ENCODE data around the gene PSTK. TPM values are rescaled to one million over a fixed set of nuclear protein-coding genes. Genes with fewer than 3 reads are reported as not detected.

The PSTK gene
- total and polyA plus RNA-seq, 10 of the 15 experiments (the other 5 are each of a cell fraction or from before 2014, with no cell fraction given), result 1.8 to 7.1 (median 3.4) TPM

- intact Hi-C loops (cut with micrococcal nuclease; ENCODE audit: unreplicated experiment) (no loop called here), in situ Hi-C loops (cut with MboI) (no loop called here)
- TF ChIP-seq SMC3 (IDR thresholded peaks at IDR 0.05; ENCODE audit: borderline replicate concordance, low read length), result no peak
- TF ChIP-seq ATF7 (IDR thresholded peaks at IDR 0.05; ENCODE audit: low read depth), result no peak
- TF ChIP-seq MEF2B (IDR thresholded peaks at IDR 0.05; ENCODE audit: partially characterized antibody, poor library complexity, severe bottlenecking), result no peak
- TF ChIP-seq IRF4 (IDR thresholded peaks at IDR 0.05; ENCODE audit: low read depth, low read length), result no peak
- no peak for TF ChIP-seq CBX3 (IDR thresholded peaks at IDR 0.05; ENCODE audit: borderline replicate concordance, low read depth)
- TF ChIP-seq PRDM15 (CRISPR knock-in tag; IDR thresholded peaks at IDR 0.05), result no peak
- no peak for TF ChIP-seq ETV6 (conservative IDR thresholded peaks at IDR 0.05 in 1 of 2, IDR thresholded peaks at IDR 0.05 in 1 of 2; ENCODE audit: borderline replicate concordance in 1 of 2, low read depth in 1 of 2)
- TF ChIP-seq PML (IDR thresholded peaks at IDR 0.05; ENCODE audit: low read length), result no peak
- no peak for TF ChIP-seq NBN (IDR thresholded peaks at IDR 0.05)
- TF ChIP-seq POU2F2 (IDR thresholded peaks at IDR 0.05; ENCODE audit: borderline replicate concordance, low read depth, low read length), result no peak
- no peak for TF ChIP-seq JUNB (IDR thresholded peaks at IDR 0.05)
- no peak for TF ChIP-seq ZNF592 (IDR thresholded peaks at IDR 0.05)
- TF ChIP-seq YBX1 (IDR thresholded peaks at IDR 0.05), result no peak
- no peaks in the 10 kb centered on the region for H3K4me1 ChIP-seq (ENCODE audit: control insufficient read depth, insufficient read depth, low read length)
- no peak overlapping the region for H3K27ac ChIP-seq (ENCODE audit: control insufficient read depth, insufficient read depth)
- no peak overlapping the region for H3K9ac ChIP-seq (ENCODE audit: control insufficient read depth, insufficient read depth, low read length)
- CTCF ChIA-PET, result interaction anchor here (3.5 kb wide), 1 partner anchor 10 kb away, joined by 24 read pairs; the partner anchor contains the start of gene PSTK
- H4K20me1 ChIP-seq (ENCODE audit: control insufficient read depth, insufficient read depth), result no peaks in the 10 kb centered on the region
- no peaks in the 10 kb centered on the region for H3K27me3 ChIP-seq (replicated peaks in 1 of 2; ENCODE audit: control insufficient read depth in 2 of 2, insufficient read depth in 2 of 2, low read length in 1 of 2)
- SMC1A ChIA-PET (ENCODE audit: uncharacterized antibody, unreplicated experiment), result interaction anchor here (1.5 to 1.9 kb wide), 3 partner anchors 9 to 16 kb away, joined by 4 to 8 read pairs (median 5); partner anchors contain the start of gene PSTK
- no peak overlapping the region for H3K4me3 ChIP-seq
- no peak overlapping the region for H2AFZ ChIP-seq (ENCODE audit: control insufficient read depth, low read depth, low read length)
- RAD21 ChIA-PET (ENCODE audit: unreplicated experiment), result interaction anchor here (1.3 kb wide), 1 partner anchor 9 kb away, joined by 6 read pairs; the partner anchor contains the start of gene PSTK
- no peaks in the 10 kb centered on the region for H3K9me3 ChIP-seq (replicated peaks; ENCODE audit: control insufficient read depth, insufficient read depth, low read length)
- no peak for DNase-seq (ENCODE audit: low read depth, low spot score)
- BruUV-seq (replicated peaks), result no TSS peak
- FAIRE-seq, result no peak
- H3K79me2 ChIP-seq (ENCODE audit: control insufficient read depth, insufficient read depth, low read length), result no peaks in the 10 kb centered on the region
- POLR2A ChIA-PET, result interaction anchor here (1.2 kb wide), 1 partner anchor 9 kb away, joined by 3 read pairs; no protein-coding TSS in a partner anchor
- H3K36me3 ChIP-seq (ENCODE audit: control insufficient read depth in 2 of 2, insufficient read depth in 2 of 2, low read length in 1 of 2), result peaks cover 3 to 10% of the 10 kb centered on the region in 2 experiments; a peak in 3 of 4 replicates
- ATAC-seq, result no peak
- no peak overlapping the region for H3K4me2 ChIP-seq (ENCODE audit: control insufficient read depth, insufficient read depth)
- WGBS (ENCODE audit: insufficient coverage, insufficient replicate concordance, low lambda C conversion rate, missing lambda C conversion rate), result 86% methylated on average over 5 of the region's 5 CpGs
Measured at GRCh38 chr10:122990278-122990677, 10.1 kb downstream of the PSTK start.

Measured in GM12878 (cell line).